Neural cell (in vitro differentiated cells): ENCODE results near the gene ZNF554.

Experiments used
- CTCF ChIP-seq: fragments of 450-650 bp; IDR thresholded peaks from 2 replicates; pipeline ENCODE4 v1.5.1; 2014; ENCODE audit warnings: antibody characterized with exemption, mild to moderate bottlenecking, moderate library complexity; ENCODE audit not compliant: poor library complexity, severe bottlenecking
- EP300 ChIP-seq: fragments of 450-650 bp; conservative IDR thresholded peaks from 2 replicates; pipeline ENCODE4 v1.6.1; 2014; ENCODE audit warnings: antibody characterized with exemption, mild to moderate bottlenecking, moderate library complexity; ENCODE audit not compliant: poor library complexity, severe bottlenecking
- EZH2 ChIP-seq: fragments of 200-600, 300-800 bp; shearing (Covaris generic), sonication (generic); IDR thresholded peaks from 2 replicates; pipeline ENCODE4 v1.6.1; 2014; ENCODE audit warnings: antibody characterized with exemption, low read length, borderline replicate concordance, mild to moderate bottlenecking; ENCODE audit not compliant: insufficient read depth, poor library complexity, severe bottlenecking
- REST ChIP-seq: IDR thresholded peaks from 2 replicates; pipeline ENCODE4 v1.6.1; 2012; ENCODE audit warnings: borderline replicate concordance

GRCh38 chr19:2823646-2824045, 4.0 kb downstream of the ZNF554 start:
- TF ChIP-seq EZH2 (no peak), CTCF (no peak), EP300 (no peak), REST (no peak)
